Spleen (tissue), 11 donors: Measurements from ENCODE around the gene SMIM5. TPM values are rescaled to one million over a fixed set of nuclear protein-coding genes. Genes with fewer than 3 reads are reported as not detected.
A peak's percentile ranks its signal among the peaks of the same experiment; 100 is the strongest.

Experiments
- DNase-seq: peaks from one replicate; pipeline ENCODE4 v3.0.0-alpha.2; 2020
- H3K27ac ChIP-seq, 8 donors: fragments of 200-600 bp; sonication (generic) in 7 of 8; 1 replicate in 4 of 8; 2 replicates in 4 of 8; pipeline versions ENCODE4 v1.5.0 to v1.8.0; 2016 to 2021; ENCODE audit warnings: inconsistent platforms in 4 of 8, mild to moderate bottlenecking in 4 of 8, moderate library complexity in 1 of 8
- H3K27me3 ChIP-seq, 7 donors: fragments of 200-600 bp; sonication (generic) in 6 of 7; replicated peaks in 1 of 7; 1 replicate in 4 of 7; 2 replicates in 3 of 7; pipeline versions ENCODE4 v1.5.0 to v1.8.0; 2016 to 2021; ENCODE audit warnings: inconsistent platforms in 3 of 7, mild to moderate bottlenecking in 1 of 7
- H3K36me3 ChIP-seq, 6 donors: fragments of 200-600 bp; sonication (generic) in 5 of 6; 1 replicate in 4 of 6; 2 replicates in 2 of 6; pipeline versions ENCODE4 v1.5.0 to v1.8.0; 2016 to 2021; ENCODE audit warnings: inconsistent platforms in 2 of 6
- H3K4me1 ChIP-seq, 6 donors: fragments of 200-600 bp; sonication (generic) in 5 of 6; 1 replicate in 3 of 6; 2 replicates in 3 of 6; pipeline versions ENCODE4 v1.5.0 to v1.8.0; 2016 to 2021; ENCODE audit warnings: inconsistent platforms in 3 of 6
- H3K4me3 ChIP-seq, 8 donors: fragments of 200-600 bp; sonication (generic) in 7 of 8; 1 replicate in 4 of 8; 2 replicates in 4 of 8; pipeline versions ENCODE4 v1.5.0 to v1.8.0; 2016 to 2021; ENCODE audit warnings: inconsistent platforms in 4 of 8, mild to moderate bottlenecking in 4 of 8, moderate library complexity in 2 of 8
- H3K9me3 ChIP-seq, 8 donors: fragments of 200-600 bp; sonication (generic) in 7 of 8; 1 replicate in 4 of 8; 2 replicates in 4 of 8; pipeline versions ENCODE4 v1.5.0 to v1.8.0; 2016 to 2021; ENCODE audit warnings: inconsistent platforms in 4 of 8
- CTCF ChIP-seq, 11 experiments: fragments of 200-600 bp in 7 of 11; fragments of 450-650 bp in 4 of 11; sonication (generic) in 4 of 11; IDR thresholded peaks in 8 of 11; conservative IDR thresholded peaks in 3 of 11; 1 replicate in 7 of 11; 2 replicates in 4 of 11; pipeline versions ENCODE4 v1.4.0 to v1.8.0; 2016 to 2021; ENCODE audit warnings: antibody characterized with exemption in 11 of 11, inconsistent platforms in 4 of 11, mild to moderate bottlenecking in 1 of 11
- POLR2A ChIP-seq, 3 donors: fragments of 450-650 bp; IDR thresholded peaks; one replicate each; pipeline ENCODE4 v1.5.1; 2017; ENCODE audit warnings: antibody characterized with exemption in 3 of 3, mild to moderate bottlenecking in 1 of 3
- POLR2AphosphoS5 ChIP-seq, 3 donors: sonication (generic); formaldehyde crosslinking; IDR thresholded peaks; one replicate each; pipeline ENCODE4 v1.5.1; 2017; ENCODE audit warnings: antibody characterized with exemption in 3 of 3
- WGBS, 5 donors: extraction: QIAGEN DNeasy Blood & Tissue Kit in 3 of 5; methylation state at CpG; one replicate each; pipeline versions ENCODE4 v1.1.5 to v1.1.7; 2013 to 2018; 5-methylcytosine and 5-hydroxymethylcytosine counted together
- intact Hi-C: fragments of 100-400 bp; cut with DNase I; formaldehyde crosslinking; loops from one replicate; pipeline ENCODE4 v1.15.0; 2023; ENCODE audit warnings: low total_unique reads
- polyA plus RNA-seq, 3 donors: library from polyadenylated mRNA; stranded (reverse); fragments of 200-250 nt; gene quantifications; one replicate each; pipeline ENCODE4 v1.2.1, GENCODE V29; 2013
- total RNA-seq, 7 donors: library from RNA; depleted of rRNA in 3 of 7; stranded (reverse); fragments of >200 nt in 3 of 7; fragmentation: NEBNext Ultra II Directional in 4 of 7; extraction: Animal tissue kit (Norgen Biotek cat#: 25700) in 4 of 7; gene quantifications; one replicate each; pipeline versions ENCODE4 v1.1.0 to v1.2.1, GENCODE V29; 2016 to 2021
- donor health status: healthy with polysubstance abuse.
- donor health status: DM: no; HTN: no; CAD: no; lungs with moderate emphysema.
- donor health status: DM: no; HTN: no; CAD: no.
- donor health status: Bipolar disorder and iron deficiency.
- donor health status: healthy.
- donor health status: DM: no; HTN: no; CAD: no.
- donor health status: DM: yes; HTN: yes; CAD: no.

SMIM5 gene
- total and polyA plus RNA-seq, 10 donors: 2.1 to 5.1 (median 3.7) TPM

- no peaks in the 10 kb centered on the region for H3K27me3 ChIP-seq
- no peaks in the 10 kb centered on the region for H3K9me3 ChIP-seq
- intact Hi-C loops: no loop called here
- H3K4me1 ChIP-seq: peaks cover 8 to 87% (median 51%) of the 10 kb centered on the region in 6 donors
- no peak for TF ChIP-seq CTCF (IDR thresholded peaks at IDR 0.05 in 8 of 11, conservative IDR thresholded peaks at IDR 0.05 in 3 of 11)
- TF ChIP-seq POLR2AphosphoS5 (IDR thresholded peaks at IDR 0.05): no peak
- TF ChIP-seq POLR2A (IDR thresholded peaks at IDR 0.05): no peak
- WGBS, 5 donors: 91 to 97% (median 94%) methylated on average over 10 of the region's 10 CpGs
- no peak overlapping the region for H3K4me3 ChIP-seq
- peaks cover 0 to 80% (median 29%) of the 10 kb centered on the region in 6 donors for H3K36me3 ChIP-seq
- peak overlapping the region in 7 of 8 donors; percentile 51 to 79 (median 71) for H3K27ac ChIP-seq
- DNase-seq: peak; percentile 25
Observed at GRCh38 chr17:75680431-75680830, 47.2 kb downstream of the SMIM5 start.

DNA sequence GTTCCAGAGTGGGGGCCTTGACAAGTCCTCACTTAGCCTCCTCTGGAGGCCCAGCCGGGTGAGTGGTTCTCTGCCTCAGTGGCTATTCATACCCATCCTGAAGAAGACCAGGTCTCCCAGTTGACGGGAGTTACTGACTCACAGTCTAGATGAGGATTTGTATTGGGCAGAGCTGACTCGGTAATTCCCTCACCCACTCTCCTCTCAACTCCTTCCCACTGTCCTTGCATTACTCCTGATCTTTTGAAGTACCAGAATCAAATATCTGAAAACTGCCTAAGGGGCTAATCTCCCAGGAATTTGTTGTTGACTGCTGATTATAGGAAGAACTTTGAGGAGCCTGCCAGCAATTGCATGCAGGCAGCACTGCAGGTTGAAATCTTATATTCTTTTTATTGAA is 48.1 kb downstream of the SMIM5 start:
- WGBS, 5 donors: 82 to 90% (median 85%) methylated on average over 3 of the region's 3 CpGs
- intact Hi-C loops: no loop called here
- no peak overlapping the region for H3K4me3 ChIP-seq
- H3K27me3 ChIP-seq: no peaks in the 10 kb centered on the region
- no peaks in the 10 kb centered on the region for H3K9me3 ChIP-seq
- TF ChIP-seq POLR2A (IDR thresholded peaks at IDR 0.05): no peak
- TF ChIP-seq POLR2AphosphoS5 (IDR thresholded peaks at IDR 0.05): no peak
- no peak for TF ChIP-seq CTCF (IDR thresholded peaks at IDR 0.05 in 8 of 11, conservative IDR thresholded peaks at IDR 0.05 in 3 of 11)
- peaks cover 0 to 74% (median 25%) of the 10 kb centered on the region in 6 donors for H3K36me3 ChIP-seq
- peak; percentile 34 for DNase-seq
- H3K27ac ChIP-seq: peak overlapping the region in 6 of 8 donors; percentile 69 to 79 (median 74)
- peaks cover 8 to 87% (median 55%) of the 10 kb centered on the region in 6 donors for H3K4me1 ChIP-seq

- intact Hi-C loops: no loop called here
- H3K27ac ChIP-seq: peak overlapping the region in 5 of 8 donors; percentile 51 to 85 (median 82)
- H3K36me3 ChIP-seq: peaks cover 0 to 63% (median 24%) of the 10 kb centered on the region in 6 donors
- no peak overlapping the region for H3K4me3 ChIP-seq
- DNase-seq: no peak
- H3K9me3 ChIP-seq: no peaks in the 10 kb centered on the region
- TF ChIP-seq POLR2A (IDR thresholded peaks at IDR 0.05): no peak
- TF ChIP-seq POLR2AphosphoS5 (IDR thresholded peaks at IDR 0.05): no peak
- TF ChIP-seq CTCF (IDR thresholded peaks at IDR 0.05 in 8 of 11, conservative IDR thresholded peaks at IDR 0.05 in 3 of 11): no peak
- 65 to 86% (median 71%) methylated on average over 4 of the region's 4 CpGs for WGBS, 5 donors
- H3K4me1 ChIP-seq: peaks cover 24 to 92% (median 69%) of the 10 kb centered on the region in 6 donors
- H3K27me3 ChIP-seq: no peaks in the 10 kb centered on the region
Observed at GRCh38 chr17:75683583-75683982, 50.3 kb downstream of the SMIM5 start.

- WGBS, 5 donors: 64 to 89% (median 81%) methylated on average over 5 of the region's 5 CpGs
- DNase-seq: peak; percentile 18
- peaks cover 0 to 56% (median 20%) of the 10 kb centered on the region in 6 donors for H3K36me3 ChIP-seq
- H3K9me3 ChIP-seq: no peaks in the 10 kb centered on the region
- no peaks in the 10 kb centered on the region for H3K27me3 ChIP-seq
- intact Hi-C loops: no loop called here
- peak overlapping the region in 6 of 8 donors; percentile 13 to 85 (median 80) for H3K27ac ChIP-seq
- peaks cover 31 to 92% (median 72%) of the 10 kb centered on the region in 6 donors for H3K4me1 ChIP-seq
- H3K4me3 ChIP-seq: no peak overlapping the region
- peak in 1 of 3 donors; percentile 30 for TF ChIP-seq POLR2AphosphoS5 (IDR thresholded peaks at IDR 0.05)
- TF ChIP-seq POLR2A (IDR thresholded peaks at IDR 0.05): no peak
Observed at GRCh38 chr17:75684249-75684648, 51.0 kb downstream of the SMIM5 start.
